Measurements from ENCODE around the gene YPEL1.
"Not testable (repeated sequence)": the region's sequence is repeated elsewhere in the genome, so short reads cannot be mapped to it uniquely, and the experiment has no call there.

YPEL1 gene

DNA sequence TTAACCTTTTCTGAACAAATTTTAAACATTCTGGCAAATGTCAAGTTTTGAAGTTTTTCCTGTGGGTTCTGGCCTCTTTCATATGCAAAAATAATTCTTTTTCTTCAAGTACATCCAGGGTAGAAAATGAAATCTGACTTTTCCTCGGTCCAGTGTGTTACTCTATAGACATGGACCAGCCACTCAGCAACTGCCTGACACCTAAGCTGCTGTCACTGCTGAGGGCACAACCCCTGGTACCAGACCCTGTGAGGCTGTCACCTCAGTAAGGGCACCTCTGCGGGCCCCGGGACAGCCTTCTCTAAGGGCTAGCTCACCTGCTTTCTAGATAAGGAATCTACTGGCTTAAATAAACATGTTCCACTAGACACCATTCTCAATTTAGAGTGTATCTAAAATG, 36.0 kb downstream of the YPEL1 start:
- DNase-seq (ENCODE audit: low read depth in 2 of 2), result no peak

GRCh38 chr22:21698430-21699329, 36.9 kb downstream of the YPEL1 start:
- no peak for DNase-seq (ENCODE audit: low read depth in 2 of 2)

- no peak for DNase-seq (ENCODE audit: low read depth in 2 of 2)
Measured at GRCh38 chr22:21697880-21698279, 37.7 kb downstream of the YPEL1 start.

GRCh38 chr22:21697021-21697771, 38.4 kb downstream of the YPEL1 start:
- no peak for DNase-seq (ENCODE audit: low read depth in 2 of 2)

DNA sequence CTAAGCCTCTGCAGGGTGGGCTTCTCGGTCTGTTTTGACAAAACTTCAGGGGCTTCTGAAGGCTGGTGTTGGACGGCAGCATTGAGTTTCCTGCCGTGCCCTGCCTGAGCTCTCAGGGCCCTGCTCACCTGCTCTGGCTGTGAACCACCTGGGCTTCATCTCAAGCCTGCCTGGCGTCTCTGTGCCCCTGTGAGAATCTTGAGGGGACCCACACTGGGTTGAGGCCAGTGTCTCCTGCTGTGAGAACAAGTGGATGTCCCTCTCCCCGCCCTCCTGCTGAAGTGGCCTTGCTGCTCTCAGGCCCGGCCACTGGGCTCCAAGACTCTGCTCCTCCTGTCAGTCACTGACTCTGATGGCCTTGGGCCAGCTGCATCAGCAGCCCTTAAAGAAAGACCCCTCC, 39.5 kb downstream of the YPEL1 start:
- no peak for DNase-seq (ENCODE audit: low read depth in 2 of 2)

- DNase-seq (ENCODE audit: low read depth in 2 of 2), result no peak
Measured at GRCh38 chr22:21695430-21696085, 40.0 kb downstream of the YPEL1 start.

GRCh38 chr22:21694795-21695429, 40.7 kb downstream of the YPEL1 start:
- no peak for DNase-seq (ENCODE audit: low read depth in 2 of 2)

GRCh38 chr22:21694394-21694793, 41.2 kb downstream of the YPEL1 start:
- DNase-seq (ENCODE audit: low read depth in 2 of 2), result no peak

- DNase-seq (ENCODE audit: low read depth in 2 of 2), result no peak
Measured at GRCh38 chr22:21693999-21694341, 41.6 kb downstream of the YPEL1 start.

DNA sequence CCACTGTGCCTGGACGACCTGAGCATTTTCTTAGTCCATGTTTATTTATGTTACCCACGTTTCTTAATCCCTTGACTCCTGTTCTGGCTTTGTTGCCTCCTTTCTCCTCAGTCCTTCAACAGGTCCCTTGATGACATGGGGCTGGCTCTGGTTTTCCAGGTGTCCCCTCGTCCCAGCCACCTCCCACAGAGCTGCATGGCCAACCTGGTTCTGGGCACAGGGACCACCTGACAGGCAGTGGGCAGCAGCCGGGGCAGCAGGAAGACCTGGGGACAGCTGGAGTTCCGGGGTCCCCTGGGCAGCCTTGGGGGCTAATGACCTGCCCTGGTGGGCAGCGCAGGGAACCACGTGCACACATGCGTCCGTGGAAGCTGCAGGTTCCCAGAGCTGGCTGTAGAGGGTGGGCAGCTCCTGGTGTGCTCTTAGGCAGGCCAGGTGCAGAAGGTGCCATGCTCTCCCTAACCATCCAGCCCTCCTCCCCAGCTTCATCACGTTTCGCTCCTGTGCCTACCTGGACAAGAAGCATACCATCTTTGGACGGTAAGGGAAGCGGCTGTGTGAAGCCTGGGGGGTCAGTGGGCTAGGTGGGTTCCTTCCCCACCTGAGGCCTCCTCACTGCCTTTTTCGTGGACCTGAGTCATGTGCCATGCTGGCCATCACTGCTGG, 42.1 kb downstream of the YPEL1 start:
- no peak for DNase-seq (ENCODE audit: low read depth in 2 of 2)

- DNase-seq (ENCODE audit: low read depth in 2 of 2), result not testable (repeated sequence)
Measured at GRCh38 chr22:21692856-21693255, 42.7 kb downstream of the YPEL1 start.

GRCh38 chr22:21691816-21692215, 43.8 kb downstream of the YPEL1 start:
- no peak for DNase-seq (ENCODE audit: low read depth in 2 of 2)

DNA sequence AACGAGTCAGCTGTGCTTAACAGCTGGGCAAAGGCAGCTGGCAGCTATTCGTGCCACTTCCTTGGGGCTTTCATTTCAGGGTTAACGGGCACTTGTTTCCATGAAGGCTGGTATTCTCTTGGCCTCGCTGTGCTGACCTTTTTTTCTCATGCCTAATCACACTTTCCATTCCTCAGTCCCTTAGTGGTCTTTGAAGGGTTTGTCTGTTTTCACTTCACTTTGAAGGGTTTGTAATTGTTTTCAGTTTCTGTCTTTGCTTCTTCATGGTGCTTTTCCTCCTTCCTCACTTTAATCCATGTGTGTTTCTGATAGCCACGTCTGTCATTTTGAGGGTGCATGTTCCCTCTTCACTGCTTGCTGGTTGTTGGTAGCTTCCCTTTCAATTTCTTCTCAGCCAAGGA, 45.2 kb downstream of the YPEL1 start:
- no peak for DNase-seq (ENCODE audit: low read depth in 2 of 2)

GRCh38 chr22:21688706-21689381, 46.8 kb downstream of the YPEL1 start:
- DNase-seq (ENCODE audit: low read depth in 2 of 2), result no peak

- no peak for DNase-seq (ENCODE audit: low read depth in 2 of 2)
Measured at GRCh38 chr22:21688341-21688705, 47.3 kb downstream of the YPEL1 start.

- DNase-seq (ENCODE audit: low read depth in 2 of 2), result no peak
Measured at GRCh38 chr22:21687685-21688259, 47.8 kb downstream of the YPEL1 start.

GRCh38 chr22:21686634-21687393, 48.8 kb downstream of the YPEL1 start:
- no peak for DNase-seq (ENCODE audit: low read depth in 2 of 2)

GRCh38 chr22:21686193-21686608, 49.4 kb downstream of the YPEL1 start:
- DNase-seq (ENCODE audit: low read depth in 2 of 2), result no peak

DNA sequence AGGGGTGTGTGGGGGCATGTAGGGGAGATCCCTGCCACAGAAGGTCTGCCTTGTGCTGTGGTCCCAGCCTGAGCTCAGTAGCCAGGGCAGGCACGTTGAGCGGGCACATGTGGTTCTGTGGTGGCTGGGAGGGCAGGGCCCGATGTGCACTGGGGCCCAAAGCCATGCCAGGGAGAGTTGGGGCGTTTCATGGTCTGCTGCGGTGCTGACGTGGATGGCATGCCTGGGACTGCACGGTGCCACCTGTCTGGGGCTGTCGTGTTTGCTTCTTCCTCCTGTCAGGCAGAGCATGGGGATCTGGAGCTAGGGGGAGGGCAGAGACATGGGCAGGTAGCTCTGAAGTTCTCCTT, 50.5 kb downstream of the YPEL1 start:
- DNase-seq (ENCODE audit: low read depth in 2 of 2), result no peak
